ENCODE measurements around the gene FILIP1.

FILIP1 gene

DNA sequence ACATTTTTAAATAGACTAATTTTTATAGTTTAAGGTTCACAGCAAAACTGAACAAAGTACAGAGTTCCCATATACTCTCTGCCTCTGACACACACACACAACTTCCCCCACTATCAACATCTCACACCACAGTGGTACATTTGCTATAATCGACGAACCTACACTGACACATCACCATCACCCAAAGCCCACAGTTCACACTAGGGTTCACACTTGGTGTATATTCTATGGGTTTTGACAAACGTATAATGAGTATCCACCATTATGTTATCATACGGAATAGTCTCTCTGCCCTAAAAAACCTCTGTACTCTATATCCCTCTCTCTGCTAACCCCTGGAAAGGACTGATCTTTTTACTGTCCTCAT is 224.6 kb downstream of the FILIP1 start:
- TF ChIP-seq, protein P1, sequence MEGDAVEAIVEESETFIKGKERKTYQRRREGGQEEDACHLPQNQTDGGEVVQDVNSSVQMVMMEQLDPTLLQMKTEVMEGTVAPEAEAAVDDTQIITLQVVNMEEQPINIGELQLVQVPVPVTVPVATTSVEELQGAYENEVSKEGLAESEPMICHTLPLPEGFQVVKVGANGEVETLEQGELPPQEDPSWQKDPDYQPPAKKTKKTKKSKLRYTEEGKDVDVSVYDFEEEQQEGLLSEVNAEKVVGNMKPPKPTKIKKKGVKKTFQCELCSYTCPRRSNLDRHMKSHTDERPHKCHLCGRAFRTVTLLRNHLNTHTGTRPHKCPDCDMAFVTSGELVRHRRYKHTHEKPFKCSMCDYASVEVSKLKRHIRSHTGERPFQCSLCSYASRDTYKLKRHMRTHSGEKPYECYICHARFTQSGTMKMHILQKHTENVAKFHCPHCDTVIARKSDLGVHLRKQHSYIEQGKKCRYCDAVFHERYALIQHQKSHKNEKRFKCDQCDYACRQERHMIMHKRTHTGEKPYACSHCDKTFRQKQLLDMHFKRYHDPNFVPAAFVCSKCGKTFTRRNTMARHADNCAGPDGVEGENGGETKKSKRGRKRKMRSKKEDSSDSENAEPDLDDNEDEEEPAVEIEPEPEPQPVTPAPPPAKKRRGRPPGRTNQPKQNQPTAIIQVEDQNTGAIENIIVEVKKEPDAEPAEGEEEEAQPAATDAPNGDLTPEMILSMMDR (conservative IDR thresholded peaks at IDR 0.05; ENCODE audit: low read length): no peak
- TF ChIP-seq EZH2phosphoT487 (IDR thresholded peaks at IDR 0.05; ENCODE audit: borderline replicate concordance): no peak
- Histone ChIP-seq H3K4me3 (ENCODE audit: low read length, poor library complexity, severe bottlenecking) (no peak overlapping the region), H3K4me2 (ENCODE audit: low read depth, low read length, poor library complexity, severe bottlenecking) (no peak overlapping the region), H3K27me3 (ENCODE audit: insufficient read depth, low read length, poor library complexity, severe bottlenecking) (no peaks in the 10 kb centered on the region), H3K36me3 (ENCODE audit: insufficient read depth, low read length) (peaks cover 29% of the 10 kb centered on the region), H3K9me2 (replicated peaks; ENCODE audit: low read depth, low read length) (no peaks in the 10 kb centered on the region), H3K4me1 (ENCODE audit: insufficient read depth, low read length, poor library complexity, severe bottlenecking) (peaks cover 24% of the 10 kb centered on the region), H3K79me2 (ENCODE audit: insufficient read depth, low read length) (peaks cover 66% of the 10 kb centered on the region), H3K9me3 (ENCODE audit: insufficient read depth, low read depth, low read length) (peaks cover 5% of the 10 kb centered on the region; the same call in 1 of the 2 replicates), H2AFZ (ENCODE audit: low read length) (no peak overlapping the region), H3F3A (ENCODE audit: low read depth) (no peaks in the 10 kb centered on the region), H3K9ac (ENCODE audit: low read depth, low read length, poor library complexity, severe bottlenecking) (no peak overlapping the region), H4K20me1 (ENCODE audit: insufficient read depth, low read length, poor library complexity, severe bottlenecking) (peaks cover 40% of the 10 kb centered on the region)

DNA sequence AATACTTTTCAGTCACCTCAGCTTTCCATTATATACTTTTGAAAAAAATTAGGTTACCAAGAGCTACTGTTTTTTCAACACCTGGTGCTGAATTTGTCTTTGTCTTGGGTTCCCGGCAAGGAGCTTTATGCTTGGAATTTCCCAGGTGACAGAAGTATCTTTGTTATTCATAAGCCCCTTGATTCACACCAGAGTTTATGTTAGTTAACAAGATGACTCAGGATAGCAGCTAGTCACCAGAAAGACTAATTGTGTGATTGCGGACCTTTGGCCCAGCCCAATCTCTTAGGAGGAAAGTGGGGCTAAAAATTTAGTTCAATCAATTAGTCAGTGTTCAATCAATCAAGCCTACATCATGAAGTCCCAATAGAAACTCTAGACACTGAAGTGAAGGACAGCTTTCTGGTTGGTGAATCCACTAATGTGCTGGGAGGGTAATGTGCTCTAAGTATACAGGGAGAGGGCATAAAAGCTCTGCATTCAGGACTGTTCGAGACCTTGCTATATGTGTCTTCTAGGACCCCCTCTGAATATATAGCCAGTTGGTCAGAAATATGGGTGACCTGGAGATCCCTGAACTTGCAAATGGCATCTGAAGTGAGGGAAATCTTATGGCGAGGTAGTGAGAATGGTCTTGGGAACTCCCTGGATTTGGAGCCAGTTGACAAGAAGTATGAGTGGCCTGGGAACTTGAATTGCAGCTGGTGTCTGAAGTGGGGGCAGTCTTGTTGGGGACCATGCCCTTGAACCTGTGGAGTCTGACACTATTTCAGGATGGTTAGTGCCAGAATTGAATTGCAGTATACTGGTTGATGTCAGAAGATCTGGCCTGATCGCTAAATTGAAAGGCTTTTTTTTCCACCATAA is 225.2 kb downstream of the FILIP1 start:
- Histone ChIP-seq H3K27me3 (ENCODE audit: insufficient read depth, low read length, poor library complexity, severe bottlenecking) (no peaks in the 10 kb centered on the region), H3K79me2 (ENCODE audit: insufficient read depth, low read length) (peaks cover 59% of the 10 kb centered on the region), H4K20me1 (ENCODE audit: insufficient read depth, low read length, poor library complexity, severe bottlenecking) (peaks cover 40% of the 10 kb centered on the region), H3K36me3 (ENCODE audit: insufficient read depth, low read length) (peaks cover 35% of the 10 kb centered on the region), H2AFZ (ENCODE audit: low read length) (no peak overlapping the region), H3K4me3 (ENCODE audit: low read length, poor library complexity, severe bottlenecking) (no peak overlapping the region), H3K9me3 (ENCODE audit: insufficient read depth, low read depth, low read length) (peaks cover 5% of the 10 kb centered on the region; the same call in 1 of the 2 replicates), H3K9ac (ENCODE audit: low read depth, low read length, poor library complexity, severe bottlenecking) (no peak overlapping the region), H3K4me2 (ENCODE audit: low read depth, low read length, poor library complexity, severe bottlenecking) (peak overlapping the region; percentile 53), H3K9me2 (replicated peaks; ENCODE audit: low read depth, low read length) (no peaks in the 10 kb centered on the region), H3K4me1 (ENCODE audit: insufficient read depth, low read length, poor library complexity, severe bottlenecking) (peaks cover 22% of the 10 kb centered on the region), H3F3A (ENCODE audit: low read depth) (no peaks in the 10 kb centered on the region)
- TF ChIP-seq EZH2phosphoT487 (IDR thresholded peaks at IDR 0.05; ENCODE audit: borderline replicate concordance): no peak
- TF ChIP-seq, protein P1 (conservative IDR thresholded peaks at IDR 0.05; ENCODE audit: low read length): no peak

DNA sequence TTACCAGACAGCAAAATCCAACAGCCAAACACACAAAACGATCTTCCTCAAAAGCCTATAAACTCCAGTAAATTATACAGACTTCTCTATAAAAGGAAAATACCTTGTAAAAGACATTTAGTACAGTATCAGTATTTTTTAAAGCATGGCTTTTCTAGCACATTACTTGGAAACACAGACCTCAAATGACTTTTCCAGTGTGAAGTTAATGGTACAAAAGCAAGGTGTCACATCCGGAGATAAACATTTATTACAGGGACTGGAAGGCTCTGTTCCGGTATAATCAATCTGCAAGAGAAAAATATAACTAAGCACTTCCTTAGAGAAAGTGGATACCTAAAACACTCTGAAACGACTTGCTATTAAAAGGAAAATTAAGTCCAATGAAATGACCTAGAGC is 226.1 kb downstream of the FILIP1 start:
- no peaks in the 10 kb centered on the region for H3F3A ChIP-seq (ENCODE audit: low read depth)
- H3K9ac ChIP-seq (ENCODE audit: low read depth, low read length, poor library complexity, severe bottlenecking): no peak overlapping the region
- H2AFZ ChIP-seq (ENCODE audit: low read length): no peak overlapping the region
- H3K36me3 ChIP-seq (ENCODE audit: insufficient read depth, low read length): peaks cover 39% of the 10 kb centered on the region
- H4K20me1 ChIP-seq (ENCODE audit: insufficient read depth, low read length, poor library complexity, severe bottlenecking): peaks cover 40% of the 10 kb centered on the region
- peak overlapping the region; percentile 53 for H3K4me2 ChIP-seq (ENCODE audit: low read depth, low read length, poor library complexity, severe bottlenecking)
- H3K9me2 ChIP-seq (replicated peaks; ENCODE audit: low read depth, low read length): no peaks in the 10 kb centered on the region
- H3K79me2 ChIP-seq (ENCODE audit: insufficient read depth, low read length): peaks cover 51% of the 10 kb centered on the region
- H3K27me3 ChIP-seq (ENCODE audit: insufficient read depth, low read length, poor library complexity, severe bottlenecking): no peaks in the 10 kb centered on the region
- no peak for TF ChIP-seq EZH2phosphoT487 (IDR thresholded peaks at IDR 0.05; ENCODE audit: borderline replicate concordance)
- TF ChIP-seq, protein P1 (conservative IDR thresholded peaks at IDR 0.05; ENCODE audit: low read length): no peak
- H3K4me1 ChIP-seq (ENCODE audit: insufficient read depth, low read length, poor library complexity, severe bottlenecking): peaks cover 17% of the 10 kb centered on the region
- peak overlapping the region; percentile 17 for H3K4me3 ChIP-seq (ENCODE audit: low read length, poor library complexity, severe bottlenecking)
- peaks cover 1% of the 10 kb centered on the region; the same call in 1 of the 2 replicates for H3K9me3 ChIP-seq (ENCODE audit: insufficient read depth, low read depth, low read length)

All from Loucy (cell line).